Fibroblast of lung (primary cell): Measurements from ENCODE around the gene ADGRA3. TPM values are rescaled to one million over a fixed set of nuclear protein-coding genes. Genes with fewer than 3 reads are reported as not detected.

Experiments used
- DNase-seq, 2 donors: peaks; one replicate each; pipeline versions ENCODE4 v3.0.0 to v3.0.0-alpha.2; 2010; ENCODE audit warnings: low read depth in 2 of 2
- H2AFZ ChIP-seq: 2 replicates; pipeline ENCODE4 v1.5.1; 2012; ENCODE audit warnings: low read length, control low read depth, inconsistent platforms
- H3K27ac ChIP-seq: 2 replicates; pipeline ENCODE4 v1.5.1; 2011; ENCODE audit warnings: low read length, control low read depth; ENCODE audit not compliant: insufficient read depth
- H3K27me3 ChIP-seq: 2 replicates; pipeline ENCODE4 v1.5.1; 2011; ENCODE audit warnings: mild to moderate bottlenecking, low read length; ENCODE audit not compliant: control insufficient read depth, insufficient read depth
- H3K36me3 ChIP-seq: 2 replicates; pipeline ENCODE4 v1.5.1; 2011; ENCODE audit warnings: low read length; ENCODE audit not compliant: control insufficient read depth, insufficient read depth
- H3K4me1 ChIP-seq: 2 replicates; pipeline ENCODE4 v1.5.1; 2011; ENCODE audit warnings: low read length; ENCODE audit not compliant: control insufficient read depth, insufficient read depth; ENCODE audit errors: extremely low read depth
- H3K4me2 ChIP-seq: 2 replicates; pipeline ENCODE4 v1.5.1; 2011; ENCODE audit warnings: low read length, control low read depth; ENCODE audit not compliant: insufficient read depth; ENCODE audit errors: extremely low read depth
- H3K4me3 ChIP-seq, 4 experiments: fragments of 200-600 bp in 1 of 4; sonication (generic) in 1 of 4; replicated peaks in 1 of 4; 2 replicates each; pipeline ENCODE4 v1.5.1; 2011 to 2016; ENCODE audit warnings: low read length in 4 of 4, low read depth in 3 of 4, mild to moderate bottlenecking in 3 of 4, control low read depth in 2 of 4, inconsistent platforms in 1 of 4, mixed read lengths in 1 of 4; ENCODE audit not compliant: insufficient read depth in 1 of 4; ENCODE audit errors: control extremely low read depth in 1 of 4
- H3K79me2 ChIP-seq: 2 replicates; pipeline ENCODE4 v1.5.1; 2012; ENCODE audit warnings: mild to moderate bottlenecking, low read length, inconsistent platforms; ENCODE audit not compliant: control insufficient read depth, insufficient read depth
- H3K9ac ChIP-seq: 2 replicates; pipeline ENCODE4 v1.5.1; 2011; ENCODE audit warnings: mild to moderate bottlenecking, low read length, control low read depth; ENCODE audit not compliant: insufficient read depth
- H3K9me3 ChIP-seq: 2 replicates; pipeline ENCODE4 v1.5.1; 2012; ENCODE audit warnings: low read depth, low read length; ENCODE audit not compliant: control insufficient read depth, insufficient read depth
- H4K20me1 ChIP-seq: 2 replicates; pipeline ENCODE4 v1.5.1; 2011; ENCODE audit warnings: low read length; ENCODE audit not compliant: control insufficient read depth, insufficient read depth; ENCODE audit errors: extremely low read depth
- EZH2 ChIP-seq: IDR thresholded peaks from 2 replicates; pipeline ENCODE4 v1.5.1; 2012; ENCODE audit warnings: low read length, control low read depth, mild to moderate bottlenecking; ENCODE audit errors: missing control alignments
- polyA plus RNA-seq, 2 donors: library from polyadenylated mRNA; depleted of rRNA in 1 of 2; stranded (reverse) in 1 of 2; unstranded in 1 of 2; fragments of >200 nt; gene quantifications; 2 replicates each; pipeline ENCODE4 v1.2.1, GENCODE V29; 2011 to 2012; ENCODE audit warnings: missing spikeins in 1 of 2
- total RNA-seq: library from RNA; depleted of rRNA; stranded (reverse); fragments of >200 nt; gene quantifications from 2 replicates; pipeline ENCODE4 v1.2.1, GENCODE V29; 2014
- TF ChIP-seq, protein P1 (sequence below), 2 donors: IDR thresholded peaks in 1 of 2; conservative IDR thresholded peaks in 1 of 2; 1 replicate in 1 of 2; 2 replicates in 1 of 2; pipeline ENCODE4 v1.5.1; 2011 to 2012; ENCODE audit warnings: low read length in 2 of 2, control low read depth in 1 of 2, inconsistent platforms in 1 of 2, low read depth in 1 of 2, mild to moderate bottlenecking in 1 of 2

Gene ADGRA3
- total and polyA plus RNA-seq, 2 donors (not counting 1 experiment from before 2014, with no cell fraction given): 13.0 to 15.2 TPM

DNA sequence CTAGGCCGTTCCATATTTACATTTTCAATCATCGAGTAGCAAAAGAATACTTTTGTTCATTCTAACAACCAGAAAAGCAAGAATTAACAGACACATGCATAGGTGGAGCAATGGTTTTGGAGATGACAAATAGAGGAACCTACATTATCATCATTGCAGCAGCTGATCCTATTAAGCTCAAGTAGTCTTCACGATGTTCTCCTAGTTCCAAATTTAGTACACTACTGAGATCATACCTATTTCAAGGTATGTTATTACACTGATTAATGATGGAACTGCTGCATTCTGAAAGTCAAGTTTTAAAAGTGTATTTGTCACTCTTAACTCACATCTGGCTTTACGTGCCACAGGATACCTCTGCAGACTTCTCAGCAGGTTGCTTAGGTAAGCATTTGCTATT, 87.4 kb downstream of the ADGRA3 start:
- Histone ChIP-seq H3K36me3 (no peaks in the 10 kb centered on the region), H4K20me1 (no peaks in the 10 kb centered on the region), H3K9ac (no peak overlapping the region), H2AFZ (no peak overlapping the region), H3K9me3 (no peaks in the 10 kb centered on the region), H3K27me3 (no peaks in the 10 kb centered on the region), H3K4me1 (no peaks in the 10 kb centered on the region), H3K4me2 (no peak overlapping the region), H3K4me3 (no peak overlapping the region), H3K27ac (no peak overlapping the region), H3K79me2 (no peaks in the 10 kb centered on the region)
- DNase-seq: no peak
- TF ChIP-seq, protein P1, sequence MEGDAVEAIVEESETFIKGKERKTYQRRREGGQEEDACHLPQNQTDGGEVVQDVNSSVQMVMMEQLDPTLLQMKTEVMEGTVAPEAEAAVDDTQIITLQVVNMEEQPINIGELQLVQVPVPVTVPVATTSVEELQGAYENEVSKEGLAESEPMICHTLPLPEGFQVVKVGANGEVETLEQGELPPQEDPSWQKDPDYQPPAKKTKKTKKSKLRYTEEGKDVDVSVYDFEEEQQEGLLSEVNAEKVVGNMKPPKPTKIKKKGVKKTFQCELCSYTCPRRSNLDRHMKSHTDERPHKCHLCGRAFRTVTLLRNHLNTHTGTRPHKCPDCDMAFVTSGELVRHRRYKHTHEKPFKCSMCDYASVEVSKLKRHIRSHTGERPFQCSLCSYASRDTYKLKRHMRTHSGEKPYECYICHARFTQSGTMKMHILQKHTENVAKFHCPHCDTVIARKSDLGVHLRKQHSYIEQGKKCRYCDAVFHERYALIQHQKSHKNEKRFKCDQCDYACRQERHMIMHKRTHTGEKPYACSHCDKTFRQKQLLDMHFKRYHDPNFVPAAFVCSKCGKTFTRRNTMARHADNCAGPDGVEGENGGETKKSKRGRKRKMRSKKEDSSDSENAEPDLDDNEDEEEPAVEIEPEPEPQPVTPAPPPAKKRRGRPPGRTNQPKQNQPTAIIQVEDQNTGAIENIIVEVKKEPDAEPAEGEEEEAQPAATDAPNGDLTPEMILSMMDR (conservative IDR thresholded peaks at IDR 0.05 in 1 of 2, IDR thresholded peaks at IDR 0.05 in 1 of 2; ENCODE audit: low read depth in 1 of 2, low read length in 2 of 2): no peak
- no peak for TF ChIP-seq EZH2

DNA sequence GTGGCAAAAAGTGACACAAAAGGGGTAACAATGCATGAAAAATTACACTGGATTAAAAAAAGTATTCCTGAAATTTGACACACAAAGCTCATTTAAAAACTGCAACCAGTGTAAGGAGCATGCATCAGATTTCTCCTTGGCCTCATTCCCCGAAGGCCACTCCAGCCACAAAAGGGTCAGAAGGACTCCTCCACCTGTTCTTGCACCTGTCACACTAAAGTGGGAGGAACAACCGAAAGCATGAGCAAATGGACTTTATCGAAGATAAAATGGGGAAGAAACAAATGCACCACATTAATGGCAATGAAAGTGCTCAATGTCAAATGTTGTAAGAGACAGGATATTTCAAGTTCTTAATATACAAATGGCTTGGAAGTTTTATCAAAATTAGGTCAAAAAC, 88.2 kb downstream of the ADGRA3 start:
- Histone ChIP-seq H3K9ac (no peak overlapping the region), H3K79me2 (no peaks in the 10 kb centered on the region), H2AFZ (no peak overlapping the region), H3K4me2 (no peak overlapping the region), H3K36me3 (no peaks in the 10 kb centered on the region), H3K9me3 (no peaks in the 10 kb centered on the region), H3K4me1 (no peaks in the 10 kb centered on the region), H3K4me3 (no peak overlapping the region), H3K27me3 (no peaks in the 10 kb centered on the region), H4K20me1 (no peaks in the 10 kb centered on the region), H3K27ac (no peak overlapping the region)
- TF ChIP-seq EZH2: no peak
- TF ChIP-seq, protein P1 (conservative IDR thresholded peaks at IDR 0.05 in 1 of 2, IDR thresholded peaks at IDR 0.05 in 1 of 2; ENCODE audit: low read depth in 1 of 2, low read length in 2 of 2): no peak
- no peak for DNase-seq

DNA sequence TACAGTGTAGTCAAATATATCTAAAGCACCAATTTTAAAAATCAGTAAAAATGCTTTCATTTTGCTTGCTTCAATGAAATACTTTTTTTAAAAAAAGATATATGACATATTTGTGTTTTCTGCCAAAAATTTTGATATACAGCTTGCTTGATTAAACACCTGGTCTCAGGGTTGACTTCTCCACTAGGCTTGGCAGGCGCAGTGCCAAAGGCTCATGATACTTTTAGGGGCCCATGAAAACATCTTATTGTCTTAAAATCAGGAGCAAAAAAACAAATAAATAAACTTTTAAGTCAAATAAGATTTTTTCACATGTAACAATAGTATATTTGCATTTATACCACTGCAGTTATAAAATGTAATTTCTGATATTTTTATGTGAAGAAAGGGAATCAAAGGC, 95.6 kb downstream of the ADGRA3 start:
- no peaks in the 10 kb centered on the region for H3K36me3 ChIP-seq
- H3K4me1 ChIP-seq: no peaks in the 10 kb centered on the region

More for the DNA sequence above, 95.6 kb downstream of the ADGRA3 start:
- Histone ChIP-seq H3K4me3 (no peak overlapping the region), H3K4me2 (no peak overlapping the region), H4K20me1 (no peaks in the 10 kb centered on the region), H3K9me3 (no peaks in the 10 kb centered on the region), H3K27ac (no peak overlapping the region), H3K79me2 (no peaks in the 10 kb centered on the region), H3K9ac (no peak overlapping the region), H2AFZ (no peak overlapping the region), H3K27me3 (no peaks in the 10 kb centered on the region)
- TF ChIP-seq, protein P1 (conservative IDR thresholded peaks at IDR 0.05 in 1 of 2, IDR thresholded peaks at IDR 0.05 in 1 of 2; ENCODE audit: low read depth in 1 of 2, low read length in 2 of 2): no peak
- TF ChIP-seq EZH2: no peak
- DNase-seq: no peak
